Activated CD4-positive, alpha-beta T cell treated with anti-CD3 and anti-CD28 coated beads, Interleukin-2, Interleukin-6, amounts not matched to agents 100 ng/mL and 50 ng/mL, durations not matched to agents 16 hours and 8 hours (primary cell): ENCODE results near the gene KIF1A.
"Not testable (repeated sequence)": the region's sequence is repeated elsewhere in the genome, so short reads cannot be mapped to it uniquely, and the experiment has no call there.

Experiments
- DNase-seq: peaks from one replicate; pipeline ENCODE4 v3.0.0-alpha.2; 2020

Gene KIF1A

GRCh38 chr2:240786355-240786841, 33.6 kb downstream of the KIF1A start:
- no peak for DNase-seq

GRCh38 chr2:240785424-240786335, 34.3 kb downstream of the KIF1A start:
- DNase-seq, result peak; percentile 33

GRCh38 chr2:240784629-240785423, 35.2 kb downstream of the KIF1A start:
- no peak for DNase-seq

- no peak for DNase-seq
Observed at GRCh38 chr2:240783819-240784621, 36.0 kb downstream of the KIF1A start.

- no peak for DNase-seq
Observed at GRCh38 chr2:240782886-240783818, 36.9 kb downstream of the KIF1A start.

GRCh38 chr2:240782221-240782885, 37.7 kb downstream of the KIF1A start:
- DNase-seq, result no peak

GRCh38 chr2:240781471-240782220, 38.4 kb downstream of the KIF1A start:
- no peak for DNase-seq

- DNase-seq, result no peak
Observed at GRCh38 chr2:240780023-240780700, 39.9 kb downstream of the KIF1A start.

- not testable (repeated sequence) for DNase-seq
Observed at GRCh38 chr2:240779250-240779832, 40.7 kb downstream of the KIF1A start.

GRCh38 chr2:240778426-240778825, 41.6 kb downstream of the KIF1A start:
- DNase-seq, result no peak

GRCh38 chr2:240777456-240778212, 42.4 kb downstream of the KIF1A start:
- DNase-seq, result no peak

GRCh38 chr2:240775905-240776304, 44.1 kb downstream of the KIF1A start:
- DNase-seq, result no peak

- no peak for DNase-seq
Observed at GRCh38 chr2:240774856-240775255, 45.2 kb downstream of the KIF1A start.

- DNase-seq, result no peak
Observed at GRCh38 chr2:240769096-240769495, 50.9 kb downstream of the KIF1A start.

- no peak for DNase-seq
Observed at GRCh38 chr2:240768216-240768615, 51.8 kb downstream of the KIF1A start.

- no peak for DNase-seq
Observed at GRCh38 chr2:240767341-240767740, 52.7 kb downstream of the KIF1A start.

- DNase-seq, result no peak
Observed at GRCh38 chr2:240766072-240766471, 53.9 kb downstream of the KIF1A start.

GRCh38 chr2:240765007-240765406, 55.0 kb downstream of the KIF1A start:
- no peak for DNase-seq

GRCh38 chr2:240764605-240765004, 55.4 kb downstream of the KIF1A start:
- no peak for DNase-seq
